HG02588 (cell line): Measurements from ENCODE around the gene HCFC1.
A peak's percentile ranks its signal among the peaks of the same experiment; 100 is the strongest.

Source experiments
- ATAC-seq: cut with Tn5 transposase; IDR thresholded peaks from one replicate; pipeline ENCODE4 v1.9.1; 2021; ENCODE audit warnings: mild to moderate bottlenecking, moderate library complexity; ENCODE audit not compliant: unreplicated experiment

The HCFC1 gene

DNA sequence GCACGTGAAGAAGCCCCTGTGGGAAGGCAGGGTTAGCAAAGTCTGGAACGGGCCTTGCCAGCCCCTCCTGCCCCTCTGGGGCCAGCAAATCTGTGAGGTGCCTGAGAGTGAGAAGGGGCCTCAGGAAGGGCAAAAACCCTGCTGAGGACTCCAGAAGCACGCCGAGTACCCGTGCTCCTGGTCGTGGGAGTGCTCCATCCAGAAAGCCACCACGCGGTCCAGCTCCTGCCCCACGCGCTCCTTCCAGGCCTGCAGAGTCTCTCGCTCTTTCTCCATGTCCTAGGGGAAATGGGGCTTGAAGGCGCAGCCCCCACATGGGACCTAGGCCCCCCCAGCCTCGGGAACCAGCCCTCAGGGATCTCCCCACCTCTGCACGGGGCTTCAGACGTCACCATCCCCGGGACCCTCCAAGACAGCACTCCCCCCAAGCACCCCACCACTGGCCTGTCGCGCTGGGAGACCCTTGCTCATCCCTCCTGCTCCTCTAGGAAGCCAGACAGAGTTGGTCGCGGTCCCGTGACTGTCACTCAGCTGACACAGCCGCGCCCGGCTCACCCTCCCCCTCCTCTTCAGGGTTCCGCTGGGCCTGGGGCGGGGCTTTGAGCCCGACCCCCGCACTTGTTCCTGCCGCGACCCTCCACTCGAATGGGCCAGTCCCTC lies 27.3 kb downstream of the HCFC1 start, which contains the start of gene RENBP:
RENBP (minus strand) TSS at position 504 of the 660 bp plus-strand sequence; CDS start at position 471, 33 bp downstream.
- ATAC-seq, result no peak

DNA sequence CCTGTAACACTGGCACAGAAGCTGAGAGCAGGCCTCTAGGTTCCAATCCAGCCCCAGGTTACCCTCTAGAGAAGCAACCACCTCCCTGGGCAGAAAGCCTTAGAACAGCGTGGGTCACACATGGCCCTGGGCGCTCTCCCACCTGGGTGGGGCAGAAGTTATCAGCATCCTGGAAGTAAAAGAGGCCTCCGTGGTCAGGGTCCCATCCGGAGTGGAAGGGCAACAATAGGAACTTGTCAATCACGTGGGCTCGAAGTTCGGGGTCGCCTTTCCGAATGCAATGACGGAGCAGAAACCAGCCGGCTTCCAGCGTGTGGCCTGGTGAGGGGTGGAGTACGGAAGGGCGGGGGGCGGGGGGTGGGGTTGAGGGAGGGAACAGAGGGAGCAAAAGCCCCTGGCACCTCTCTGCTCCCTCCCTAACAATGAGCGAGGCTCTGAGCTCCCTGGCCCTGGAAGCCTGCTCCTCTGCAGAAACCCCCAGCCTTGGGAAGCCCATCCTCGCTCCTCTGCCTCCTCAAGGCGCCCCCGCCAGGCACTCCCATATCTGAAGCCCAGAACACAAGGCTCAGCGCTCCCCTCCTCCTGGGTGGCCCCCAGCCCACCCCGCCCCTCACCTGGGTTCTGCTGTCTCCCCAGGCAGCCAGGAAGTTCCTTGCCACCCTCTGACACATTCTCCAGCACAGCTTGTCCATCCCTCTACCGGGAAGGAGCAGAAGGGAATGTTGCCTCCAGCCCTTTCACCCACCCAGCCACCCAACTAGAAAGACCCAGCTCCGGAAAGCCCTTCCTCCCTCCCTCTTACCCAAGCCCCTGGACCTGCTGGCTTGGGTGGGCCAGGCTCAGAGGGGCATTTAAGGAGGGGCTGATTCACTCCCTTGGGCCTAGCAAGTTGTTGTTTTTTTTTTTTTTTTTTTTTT lies 30.0 kb downstream of the HCFC1 start:
- no peak for ATAC-seq

DNA sequence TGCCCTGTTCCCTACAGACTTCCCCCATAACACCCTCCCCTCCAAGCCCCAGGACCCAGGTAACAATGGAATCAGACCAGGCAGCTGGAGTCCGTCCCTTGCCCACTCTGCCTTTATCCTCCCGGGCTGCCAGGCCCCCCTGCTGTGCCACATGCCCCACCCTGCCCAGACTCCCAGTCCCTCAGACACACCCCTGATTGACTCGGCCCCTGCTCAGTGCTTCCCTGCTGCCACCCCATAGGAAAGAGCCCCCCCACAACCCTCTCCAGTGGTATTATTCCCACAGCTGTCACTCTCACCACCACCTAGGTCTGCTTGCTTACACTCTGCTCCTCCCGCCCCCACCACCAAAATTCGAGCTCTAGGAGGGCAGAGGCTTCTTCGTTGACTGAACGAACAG lies 32.0 kb downstream of the HCFC1 start:
- no peak for ATAC-seq

DNA sequence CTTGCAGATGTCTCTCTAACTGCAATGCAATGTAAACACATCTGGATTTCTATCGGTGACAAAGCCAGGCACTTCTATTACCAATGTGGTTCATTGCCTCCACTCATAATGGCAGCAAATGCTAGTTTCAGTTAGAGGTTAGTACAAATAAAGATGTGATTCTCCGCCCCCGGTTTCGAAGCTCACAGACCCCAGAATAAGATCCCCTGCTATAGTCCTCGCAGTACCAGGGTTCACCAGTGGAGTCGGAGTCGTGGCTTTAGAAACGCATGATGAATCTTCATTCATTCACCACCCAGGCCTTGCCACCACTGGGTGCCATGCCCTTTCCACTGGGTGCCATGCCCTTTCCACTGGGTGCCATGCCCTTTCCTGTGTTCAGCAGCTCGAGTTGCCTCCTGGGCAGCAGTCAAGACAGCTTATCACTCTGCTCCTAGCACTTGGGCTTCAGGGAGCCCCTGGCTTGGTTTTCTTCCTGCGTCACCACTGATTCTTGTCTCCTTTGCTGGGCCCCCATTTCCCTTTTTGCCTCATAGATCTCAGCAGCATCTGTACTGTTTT lies 33.3 kb downstream of the HCFC1 start:
- ATAC-seq, result no peak

DNA sequence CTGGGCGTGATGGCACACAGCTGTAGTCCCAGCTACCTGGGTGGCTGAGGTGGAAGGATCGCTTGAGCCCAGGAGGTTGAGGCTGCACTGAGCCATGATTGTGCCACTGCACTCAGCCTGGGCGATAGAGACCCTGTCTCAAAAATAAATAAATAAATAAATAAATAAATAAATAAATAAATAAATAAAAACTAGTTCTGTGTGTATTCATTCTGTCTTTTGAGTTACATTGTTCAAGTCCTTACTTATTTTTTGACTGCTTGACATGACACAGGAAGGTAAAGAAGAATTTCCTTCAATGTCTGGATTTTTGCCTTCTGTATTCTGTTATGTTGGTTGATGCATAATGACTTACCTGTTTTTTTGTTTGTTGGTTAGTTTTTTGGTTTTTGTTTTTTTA lies 34.6 kb downstream of the HCFC1 start:
- ATAC-seq, result no peak

DNA sequence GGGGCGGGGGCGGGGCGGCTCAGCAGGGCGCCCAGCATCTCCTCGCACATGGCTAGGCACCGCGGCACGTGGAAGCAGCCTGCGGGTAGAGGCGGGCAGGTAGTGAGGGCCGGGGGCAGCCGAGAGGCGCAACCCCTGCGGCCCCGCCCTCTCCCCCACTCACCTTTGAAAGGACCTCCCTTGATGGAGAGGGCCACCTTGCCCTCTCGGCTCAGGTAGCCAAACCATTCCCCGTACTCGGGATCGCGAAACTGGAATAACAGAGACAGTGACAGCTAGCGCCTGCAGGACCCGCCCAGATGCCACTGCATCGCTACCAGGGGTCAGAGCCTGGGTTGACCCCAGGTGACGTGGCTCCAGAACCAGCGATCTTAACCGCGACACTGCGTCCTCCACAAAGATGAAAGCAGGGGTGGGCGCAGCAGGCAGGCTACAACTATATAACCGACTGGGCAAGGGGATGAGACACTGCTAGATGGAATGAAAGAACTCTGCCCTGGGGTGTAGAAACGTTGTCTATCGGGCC lies 36.2 kb downstream of the HCFC1 start:
- no peak for ATAC-seq

DNA sequence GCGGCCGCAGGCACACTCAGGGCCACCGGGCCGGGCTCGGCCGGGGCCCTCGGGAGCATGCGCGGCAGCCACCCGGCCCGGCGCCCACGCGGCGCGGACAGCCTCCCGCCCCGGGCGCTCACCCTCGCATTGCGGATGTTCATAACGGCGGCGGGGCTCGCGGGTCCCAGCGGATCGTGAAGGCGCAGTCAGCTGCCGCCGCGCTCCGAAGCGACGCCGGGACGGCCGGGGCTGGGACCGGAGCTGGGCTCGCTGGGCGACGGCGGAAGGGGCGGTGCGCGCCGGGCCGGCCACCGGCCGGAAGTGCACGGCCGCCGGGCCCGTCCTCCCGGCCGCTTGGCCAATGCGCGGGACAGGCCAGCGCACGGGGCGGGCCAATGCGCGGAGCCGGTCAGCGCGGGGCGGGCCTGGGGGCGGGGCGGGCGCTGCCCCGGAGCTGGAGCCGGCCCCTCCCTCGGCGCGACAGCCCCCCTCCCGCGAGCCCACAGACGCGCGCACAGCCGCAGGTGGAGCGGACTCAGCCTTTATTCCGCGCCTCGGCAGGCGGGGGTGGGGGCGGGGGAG lies 36.8 kb downstream of the HCFC1 start, which contains the start of gene NAA10:
NAA10 (minus strand) TSS at position 276 of the 564 bp plus-strand sequence; CDS start at position 143, 133 bp downstream.
- ATAC-seq, result peak; percentile 84

DNA sequence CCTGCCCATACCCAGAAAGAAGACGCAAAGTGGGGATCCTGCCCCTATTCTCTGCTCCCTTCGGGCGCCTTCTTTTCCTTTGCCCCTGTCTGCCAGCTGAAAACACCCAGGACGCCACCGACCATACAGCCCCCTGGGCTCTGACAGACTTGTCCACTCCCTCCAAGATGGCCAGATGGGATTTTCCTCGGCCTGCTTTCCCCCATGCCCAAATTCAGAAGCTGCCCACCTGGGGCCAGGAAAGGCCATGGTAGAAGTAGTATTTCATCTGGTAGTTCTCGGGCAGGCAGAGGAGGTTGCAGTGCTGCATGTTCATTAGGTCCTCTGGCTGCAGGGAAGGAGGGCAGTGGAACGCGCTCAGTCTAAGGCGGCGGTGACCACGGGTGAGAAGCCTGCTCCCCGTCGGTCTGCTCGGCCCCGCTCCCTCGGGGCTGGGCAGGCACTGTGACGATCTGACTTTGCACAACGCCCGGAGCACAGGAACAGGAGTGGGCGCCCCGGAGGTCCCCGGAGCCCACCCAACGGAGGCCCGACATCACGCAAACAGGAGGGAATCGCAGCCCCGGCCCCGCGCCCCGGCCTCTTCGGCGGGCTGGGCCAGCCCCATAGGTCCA lies 37.4 kb downstream of the HCFC1 start:
- peak; percentile 16 for ATAC-seq

DNA sequence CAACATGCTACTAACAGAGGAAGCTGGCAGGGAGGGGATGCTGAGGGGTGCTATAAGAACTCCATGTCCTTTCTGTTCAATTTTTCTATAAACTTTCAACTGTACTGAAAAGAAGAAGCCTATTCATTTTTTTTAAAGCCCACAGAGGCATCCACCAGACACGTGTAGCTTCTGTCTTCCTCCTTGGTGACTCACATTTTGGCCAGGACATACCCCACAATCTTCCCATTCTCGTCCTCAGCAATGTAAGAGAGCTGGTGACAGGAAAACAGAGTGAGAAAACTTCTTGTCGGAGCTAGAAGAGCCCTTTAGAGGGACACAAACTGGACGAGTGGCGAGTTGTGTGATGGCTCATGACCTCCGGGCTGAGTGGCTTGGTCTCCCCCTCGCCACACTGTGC lies 37.9 kb downstream of the HCFC1 start:
- ATAC-seq, result no peak

DNA sequence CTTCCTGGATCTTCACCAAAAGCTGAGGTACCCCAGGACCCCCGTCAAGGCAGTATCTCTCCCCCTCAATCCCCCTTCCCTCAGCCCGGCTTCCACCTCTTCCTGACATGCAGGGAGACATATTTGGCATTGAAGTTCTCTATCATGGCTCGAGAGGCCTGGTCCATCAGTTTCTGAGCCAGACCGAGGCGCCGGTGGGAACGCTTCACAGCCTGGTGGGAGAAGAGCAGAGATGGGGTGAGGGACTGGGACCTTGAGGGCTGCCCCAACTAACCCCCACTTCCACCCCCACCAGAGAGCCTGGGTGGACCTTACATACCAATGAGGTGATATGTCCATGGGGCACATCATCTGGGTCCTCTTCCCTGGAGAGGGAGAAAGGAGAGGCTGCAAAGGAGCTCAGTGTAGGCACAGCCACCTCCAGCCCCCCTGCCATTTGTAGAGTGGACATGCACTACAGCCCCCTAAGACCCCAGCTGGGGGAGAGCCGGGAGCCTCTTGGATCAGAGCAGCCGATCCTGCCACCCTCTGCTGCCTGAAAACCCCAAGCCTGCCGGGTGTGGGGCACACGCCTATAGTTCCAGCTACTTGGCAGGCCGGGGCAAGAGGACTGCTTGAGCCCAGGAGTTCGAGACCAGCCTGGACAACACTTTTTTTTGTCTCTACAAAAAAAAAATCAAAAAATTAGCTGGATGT lies 39.2 kb downstream of the HCFC1 start:
- no peak for ATAC-seq

DNA sequence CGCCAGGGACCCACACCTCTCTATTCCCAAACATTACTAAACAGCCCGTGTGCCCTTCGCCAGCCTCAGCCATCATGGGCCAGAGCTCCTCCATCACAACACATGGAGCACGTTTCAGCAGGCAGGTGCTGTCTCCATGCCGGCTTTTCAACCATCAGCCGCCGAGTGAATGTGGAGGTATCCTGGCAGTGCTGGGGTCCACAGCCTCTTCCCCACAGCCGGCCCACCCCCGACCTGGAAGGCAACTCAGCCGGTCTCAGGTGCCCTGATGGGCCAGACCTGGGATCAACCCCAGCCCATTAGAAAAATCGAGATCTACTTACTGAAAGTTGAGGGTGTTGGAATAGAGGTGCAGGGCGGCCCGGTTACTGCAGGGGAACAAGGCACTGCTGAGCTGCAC lies 39.9 kb downstream of the HCFC1 start:
- ATAC-seq, result no peak

DNA sequence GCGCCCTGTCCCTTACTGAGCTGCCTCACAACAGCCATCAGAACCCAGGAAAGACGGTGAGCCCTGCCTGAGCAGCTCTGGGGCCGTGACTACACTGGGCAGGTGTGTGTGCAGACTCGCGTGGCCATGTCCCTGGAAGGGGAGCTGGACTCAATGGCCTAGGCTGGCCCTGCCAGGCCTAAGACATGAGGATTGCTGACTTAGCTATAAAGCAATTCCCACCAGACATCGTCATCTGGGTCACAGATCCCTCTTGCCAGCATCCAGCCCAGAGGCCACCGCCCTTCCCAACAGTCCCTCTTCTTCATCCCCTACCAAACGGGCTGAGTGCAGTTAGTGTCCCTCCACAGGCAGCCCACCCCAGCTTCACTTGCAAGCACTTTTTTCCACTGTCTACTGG lies 40.5 kb downstream of the HCFC1 start:
- ATAC-seq, result no peak

DNA sequence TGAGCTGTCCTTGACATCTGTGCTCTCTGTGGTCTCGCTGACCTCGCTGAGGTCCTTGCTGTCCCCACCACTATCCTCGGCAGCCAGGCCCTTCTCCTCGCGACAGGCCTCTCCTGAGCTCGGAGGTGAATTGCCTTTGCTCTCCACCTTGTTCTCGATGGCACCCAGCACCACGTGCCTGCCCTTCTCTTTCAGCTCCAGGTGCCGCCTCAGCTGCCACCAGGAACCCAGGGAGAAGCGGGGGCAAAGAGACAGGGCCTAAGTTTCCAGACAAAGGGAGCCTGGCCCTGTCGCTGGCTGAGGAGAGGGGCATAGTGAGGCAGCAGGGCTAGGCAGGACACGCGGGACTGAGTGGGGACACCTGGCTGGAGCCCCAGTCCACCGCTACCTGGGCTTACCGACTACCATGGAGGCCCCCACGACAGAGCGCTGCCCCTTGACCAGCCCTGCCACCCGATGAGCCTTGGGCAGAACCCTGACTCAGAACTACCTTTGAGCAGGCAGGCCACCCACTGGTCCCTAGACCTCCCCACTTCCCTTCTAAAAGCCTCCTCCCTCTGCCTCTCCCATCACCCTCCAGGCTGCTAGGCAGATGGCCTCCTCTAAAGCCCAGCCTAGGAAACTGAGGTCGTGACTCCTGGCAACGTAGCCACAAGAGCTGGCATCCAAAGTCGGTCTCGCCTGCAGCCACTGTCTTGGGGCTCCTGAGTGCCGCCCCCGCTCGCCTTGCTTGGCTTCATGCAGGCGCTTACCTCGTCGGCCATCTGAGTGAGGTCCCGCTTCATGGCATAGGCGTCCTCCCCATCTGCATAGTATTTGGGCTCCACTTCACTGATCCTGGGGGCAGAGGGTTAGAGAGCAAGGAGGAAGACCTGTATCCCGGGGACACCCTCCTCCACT lies 41.4 kb downstream of the HCFC1 start:
- no peak for ATAC-seq

DNA sequence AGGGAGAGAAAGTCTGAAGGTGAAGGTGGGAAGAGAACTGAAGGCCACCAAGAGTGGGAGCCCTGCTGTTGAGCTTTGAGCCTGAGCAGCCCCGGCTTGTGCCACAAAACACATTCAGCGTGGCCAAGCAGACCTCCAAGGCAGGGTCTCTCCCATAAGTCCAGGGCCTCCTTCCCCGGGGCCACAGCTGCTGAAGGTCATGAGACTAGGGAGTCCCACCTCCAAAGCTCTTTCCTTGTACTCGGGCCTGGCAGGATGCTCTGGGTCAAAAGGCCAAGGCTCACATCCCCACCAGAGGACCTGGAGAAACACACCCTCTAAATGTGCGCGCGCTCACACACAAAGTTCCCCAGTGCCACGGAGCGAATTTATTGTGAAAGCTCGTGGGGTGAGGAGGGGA lies 42.0 kb downstream of the HCFC1 start:
- no peak for ATAC-seq

DNA sequence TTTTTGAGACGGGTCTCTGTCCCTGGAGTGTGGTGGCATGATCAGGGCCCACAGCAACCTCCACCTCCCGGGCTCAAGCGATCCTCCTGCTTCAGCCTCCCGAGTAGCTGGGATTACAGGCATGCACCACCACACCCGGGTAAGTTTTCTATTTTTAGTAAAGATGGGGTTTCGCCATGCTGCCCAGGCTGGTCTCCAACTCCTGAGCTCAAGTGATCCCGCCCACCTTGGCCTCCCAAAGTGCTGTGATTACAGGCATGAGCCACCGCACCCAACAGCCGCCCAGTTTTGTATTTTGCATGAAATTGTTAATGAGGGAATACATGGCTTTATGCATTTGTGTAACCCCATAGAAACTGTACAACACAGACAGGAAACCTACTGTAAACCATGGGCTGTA lies 42.8 kb downstream of the HCFC1 start:
- no peak for ATAC-seq

DNA sequence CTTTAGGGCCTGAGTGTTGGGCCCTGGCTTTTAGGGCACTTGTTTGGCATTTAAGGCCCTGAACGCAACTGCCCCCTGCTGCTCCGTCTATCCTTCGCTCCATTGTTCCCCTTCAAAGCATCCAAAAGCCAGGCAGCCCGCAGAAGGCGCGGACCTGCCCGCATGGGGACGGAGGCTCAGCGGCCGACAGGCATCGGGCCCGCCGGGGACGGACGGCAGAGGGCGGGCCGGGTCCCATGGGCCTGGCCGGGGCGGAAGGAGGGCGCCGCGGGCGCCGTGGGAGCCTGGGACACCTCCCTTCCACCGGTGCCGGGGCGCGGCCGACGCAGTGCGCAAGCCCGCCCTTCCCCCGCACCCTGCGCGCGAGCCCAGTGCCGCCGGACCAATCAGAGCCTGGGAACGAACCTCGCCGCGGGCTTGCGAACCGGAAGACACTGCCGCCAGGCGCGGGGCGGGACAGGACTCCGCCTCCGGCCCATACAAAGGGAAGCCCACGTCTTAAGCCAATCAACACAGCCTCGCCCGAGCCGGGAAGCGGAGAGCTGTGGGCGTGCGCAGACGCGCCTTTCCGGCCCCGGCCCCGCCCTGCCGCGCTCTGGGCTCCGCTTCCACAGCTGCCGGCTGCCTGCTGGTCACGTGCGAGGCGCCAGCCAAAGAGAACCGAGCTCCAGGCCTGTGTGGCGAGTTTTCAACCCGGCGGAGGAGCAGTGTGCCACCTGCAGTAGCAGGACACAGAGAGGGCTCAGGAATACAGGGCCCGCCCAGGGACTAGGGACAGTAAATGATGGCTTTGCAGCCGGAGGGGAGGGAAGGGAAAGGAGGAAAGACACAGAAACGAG lies 43.5 kb downstream of the HCFC1 start:
- ATAC-seq, result peak; percentile 65

DNA sequence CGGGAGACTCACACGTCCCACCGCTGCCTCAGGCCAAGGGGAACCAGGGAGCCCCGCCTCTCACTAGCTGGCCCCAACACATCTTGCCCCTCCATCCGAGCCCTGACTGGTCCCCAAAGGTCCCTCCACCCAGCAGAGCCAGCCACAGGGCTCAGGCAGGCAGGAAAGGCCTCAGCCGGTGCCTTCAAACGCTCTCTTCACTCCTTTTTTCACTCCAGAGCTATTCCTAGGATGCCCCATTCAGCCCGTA lies 44.0 kb downstream of the HCFC1 start:
- ATAC-seq, result no peak

DNA sequence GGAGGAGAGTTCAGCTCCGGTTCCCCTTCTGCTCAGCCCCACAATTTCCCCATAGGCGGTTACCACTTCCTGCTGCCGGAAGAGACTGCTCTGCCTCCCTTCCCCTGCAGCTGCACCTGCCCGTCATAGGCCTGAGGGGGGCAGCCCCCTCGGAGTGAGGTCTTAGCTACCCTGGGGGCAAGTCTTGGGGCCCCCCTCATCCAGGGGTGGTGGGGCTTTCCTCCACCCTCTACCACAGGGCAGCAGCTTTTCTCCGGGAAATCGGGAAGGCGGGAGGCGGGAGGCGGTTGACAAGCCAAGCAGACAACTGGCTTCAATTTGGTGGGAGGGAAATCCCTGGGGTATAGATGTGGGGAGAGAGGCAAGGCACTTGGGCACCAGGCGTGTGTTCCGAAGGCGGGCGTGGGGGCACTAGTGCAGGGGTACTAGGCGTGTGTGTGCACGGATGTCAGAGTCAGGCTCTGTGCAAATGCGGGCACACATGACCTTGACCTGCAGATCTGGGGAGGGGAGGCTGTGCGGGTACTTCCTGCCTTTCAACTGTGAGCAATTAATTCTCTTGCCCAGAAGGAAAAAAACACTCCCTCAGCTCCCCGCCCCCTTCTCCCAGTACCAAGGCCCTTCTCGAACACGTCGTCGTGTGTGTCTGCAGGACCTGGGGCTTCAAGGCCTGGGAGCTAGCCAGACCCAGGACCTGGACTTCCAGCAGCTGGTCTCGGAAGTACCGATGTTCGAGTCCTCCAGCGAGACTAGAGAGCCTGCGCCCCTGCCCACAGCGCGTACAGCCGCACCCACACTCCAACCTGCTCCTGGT lies 44.6 kb downstream of the HCFC1 start:
- ATAC-seq, result peak; percentile 34
